Stimulated activated CD4-positive, alpha-beta T cell treated with anti-CD3 and anti-CD28 coated beads, Interleukin-1b, Interleukin-23, amount 100 ng/mL, for 1 hour (primary cell): ENCODE measurements around the gene BAZ2B.

Experiments used
- DNase-seq, 2 donors: peaks; one replicate each; pipeline ENCODE4 v3.0.0-alpha.2; 2020; ENCODE audit warnings: low read depth in 2 of 2

Gene BAZ2B

GRCh38 chr2:159462201-159462785 lies 154.1 kb downstream of the BAZ2B start:
- DNase-seq, result no peak

- DNase-seq, result no peak
These were observed 155.3 kb downstream of the BAZ2B start for GRCh38 chr2:159461076-159461475.

- no peak for DNase-seq
These were observed 156.1 kb downstream of the BAZ2B start for GRCh38 chr2:159460227-159460626.

GRCh38 chr2:159459279-159459678 lies 157.1 kb downstream of the BAZ2B start:
- no peak for DNase-seq

- DNase-seq, result no peak
These were observed 158.8 kb downstream of the BAZ2B start for GRCh38 chr2:159457589-159457988.

GRCh38 chr2:159456500-159457426 lies 159.6 kb downstream of the BAZ2B start:
- no peak for DNase-seq

GRCh38 chr2:159455330-159455918 lies 160.9 kb downstream of the BAZ2B start:
- DNase-seq, result no peak

GRCh38 chr2:159454185-159454584 lies 162.2 kb downstream of the BAZ2B start:
- no peak for DNase-seq

- no peak for DNase-seq
These were observed 166.2 kb downstream of the BAZ2B start for GRCh38 chr2:159450180-159450579.

- no peak for DNase-seq
These were observed 166.7 kb downstream of the BAZ2B start for GRCh38 chr2:159449504-159450124.

GRCh38 chr2:159446817-159447216 lies 169.5 kb downstream of the BAZ2B start:
- DNase-seq, result no peak

- DNase-seq, result no peak
These were observed 170.1 kb downstream of the BAZ2B start for GRCh38 chr2:159446201-159446600.

- no peak for DNase-seq
These were observed 171.0 kb downstream of the BAZ2B start for GRCh38 chr2:159445307-159445706.

- no peak for DNase-seq
These were observed 171.6 kb downstream of the BAZ2B start for GRCh38 chr2:159444754-159445153.

GRCh38 chr2:159442159-159442852 lies 174.0 kb downstream of the BAZ2B start:
- no peak for DNase-seq

- no peak for DNase-seq
These were observed 175.2 kb downstream of the BAZ2B start for GRCh38 chr2:159441182-159441581.

- no peak for DNase-seq
These were observed 176.9 kb downstream of the BAZ2B start for GRCh38 chr2:159439421-159439820.

- DNase-seq, result no peak
These were observed 177.5 kb downstream of the BAZ2B start for GRCh38 chr2:159438720-159439353.

GRCh38 chr2:159438284-159438683 lies 178.1 kb downstream of the BAZ2B start:
- no peak for DNase-seq

GRCh38 chr2:159432610-159433009 lies 183.7 kb downstream of the BAZ2B start:
- no peak for DNase-seq

GRCh38 chr2:159427048-159427447 lies 189.3 kb downstream of the BAZ2B start:
- no peak for DNase-seq
